Osteoblast (primary cell): ENCODE data around the gene VTI1A. TPM values are rescaled to one million over a fixed set of nuclear protein-coding genes. Genes with fewer than 3 reads are reported as not detected.

Source experiments
- DNase-seq: peaks from one replicate; pipeline ENCODE4 v3.0.0; 2011; ENCODE audit warnings: low spot score, mixed read lengths; ENCODE audit not compliant: insufficient read length; ENCODE audit errors: missing footprints
- H2AFZ ChIP-seq: 2 replicates; pipeline ENCODE4 v1.6.0; 2011; ENCODE audit warnings: mild to moderate bottlenecking, low read length
- H3K27ac ChIP-seq: 2 replicates; pipeline ENCODE4 v1.5.1; 2011; ENCODE audit warnings: mild to moderate bottlenecking, low read depth, low read length, moderate library complexity
- H3K27me3 ChIP-seq: 2 replicates; pipeline ENCODE4 v1.6.0; 2012; ENCODE audit warnings: mild to moderate bottlenecking, control low read depth, inconsistent platforms, low read length, moderate library complexity; ENCODE audit not compliant: insufficient read depth
- H3K36me3 ChIP-seq: 2 replicates; pipeline ENCODE4 v1.5.1; 2011; ENCODE audit warnings: mild to moderate bottlenecking, low read length, control low read depth, moderate library complexity; ENCODE audit not compliant: insufficient read depth
- H3K4me1 ChIP-seq: 2 replicates; pipeline ENCODE4 v1.5.1; 2011; ENCODE audit warnings: mild to moderate bottlenecking, low read length, control low read depth, moderate library complexity; ENCODE audit not compliant: insufficient read depth
- H3K4me2 ChIP-seq: 2 replicates; pipeline ENCODE4 v1.6.0; 2011; ENCODE audit warnings: mild to moderate bottlenecking, low read length; ENCODE audit not compliant: insufficient read depth
- H3K4me3 ChIP-seq: fragments of 200-600 bp; sonication (generic); 3 replicates; pipeline ENCODE4 v1.5.1; 2012; ENCODE audit warnings: mild to moderate bottlenecking, low read length, inconsistent platforms; ENCODE audit not compliant: insufficient read depth
- H3K79me2 ChIP-seq: 2 replicates; pipeline ENCODE4 v1.6.0; 2012; ENCODE audit warnings: mild to moderate bottlenecking, low read length, control low read depth, inconsistent platforms; ENCODE audit not compliant: insufficient read depth
- H3K9me3 ChIP-seq: 2 replicates; pipeline ENCODE4 v1.5.1; 2011; ENCODE audit warnings: low read depth, low read length, control low read depth
- H4K20me1 ChIP-seq: 2 replicates; pipeline ENCODE4 v1.6.0; 2012; ENCODE audit warnings: mild to moderate bottlenecking, low read length, control low read depth; ENCODE audit not compliant: insufficient read depth
- CTCF ChIP-seq: IDR thresholded peaks from 2 replicates; pipeline ENCODE4 v1.5.1; 2011; ENCODE audit warnings: mild to moderate bottlenecking, low read depth, low read length, moderate library complexity; ENCODE audit errors: extremely low read depth
- total RNA-seq: library from RNA; depleted of rRNA; stranded (reverse); fragments of >200 nt; gene quantifications from 2 replicates; pipeline ENCODE4 v1.2.3, GENCODE V29; 2012

Gene VTI1A
- total RNA-seq, 1 donor, result 34.7 TPM

- no peaks in the 10 kb centered on the region for H3K27me3 ChIP-seq
- H3K36me3 ChIP-seq, result no peaks in the 10 kb centered on the region
- no peaks in the 10 kb centered on the region for H3K9me3 ChIP-seq
- H3K4me2 ChIP-seq, result no peak overlapping the region
- no peaks in the 10 kb centered on the region for H3K79me2 ChIP-seq
- peaks cover 6% of the 10 kb centered on the region for H4K20me1 ChIP-seq
- no peak overlapping the region for H2AFZ ChIP-seq
- H3K4me1 ChIP-seq, result peaks cover 19% of the 10 kb centered on the region
- H3K4me3 ChIP-seq, result no peak overlapping the region
- no peak for TF ChIP-seq CTCF
- peak; percentile 58 for DNase-seq
- H3K27ac ChIP-seq, result no peak overlapping the region
Observed at GRCh38 chr10:112817981-112818777, 371.2 kb downstream of the VTI1A start.

GRCh38 chr10:112819231-112819630 lies 372.2 kb downstream of the VTI1A start:
- H4K20me1 ChIP-seq, result peaks cover 6% of the 10 kb centered on the region
- peaks cover 17% of the 10 kb centered on the region for H3K4me1 ChIP-seq
- H3K36me3 ChIP-seq, result no peaks in the 10 kb centered on the region
- no peak overlapping the region for H3K4me3 ChIP-seq
- H3K27me3 ChIP-seq, result no peaks in the 10 kb centered on the region
- no peaks in the 10 kb centered on the region for H3K9me3 ChIP-seq
- no peak overlapping the region for H2AFZ ChIP-seq
- TF ChIP-seq CTCF, result no peak
- DNase-seq, result peak; percentile 68
- H3K79me2 ChIP-seq, result no peaks in the 10 kb centered on the region
- no peak overlapping the region for H3K27ac ChIP-seq
- no peak overlapping the region for H3K4me2 ChIP-seq

- DNase-seq, result no peak
Observed at GRCh38 chr10:112820320-112820719, 373.3 kb downstream of the VTI1A start.

More at GRCh38 chr10:112820320-112820719, 373.3 kb downstream of the VTI1A start:
- peaks cover 6% of the 10 kb centered on the region for H4K20me1 ChIP-seq
- no peaks in the 10 kb centered on the region for H3K9me3 ChIP-seq
- H3K4me1 ChIP-seq, result peaks cover 14% of the 10 kb centered on the region
- no peak overlapping the region for H3K4me3 ChIP-seq
- TF ChIP-seq CTCF, result no peak
- no peaks in the 10 kb centered on the region for H3K79me2 ChIP-seq
- no peaks in the 10 kb centered on the region for H3K36me3 ChIP-seq
- H3K27ac ChIP-seq, result no peak overlapping the region
- no peaks in the 10 kb centered on the region for H3K27me3 ChIP-seq
- H2AFZ ChIP-seq, result no peak overlapping the region
- no peak overlapping the region for H3K4me2 ChIP-seq
